Panc1 (cell line): Measurements from ENCODE around the gene PYM1.

Source experiments
- SIN3A ChIP-seq: IDR thresholded peaks from 2 replicates; pipeline ENCODE4 v1.6.1; 2012; ENCODE audit warnings: low read depth, mild to moderate bottlenecking, low read length, moderate library complexity, borderline replicate concordance; ENCODE audit not compliant: insufficient read depth
- TF ChIP-seq, protein P1 (sequence below): fragments of 450-650 bp; IDR thresholded peaks from 2 replicates; pipeline ENCODE4 v1.5.1; 2017; ENCODE audit warnings: mild to moderate bottlenecking
- TF ChIP-seq, protein P2 (sequence below), 2 experiments: IDR thresholded peaks; 2 replicates each; pipeline ENCODE4 v1.6.1; 2011 to 2012; ENCODE audit warnings: low read depth in 2 of 2, control low read depth in 1 of 2, low read length in 1 of 2, mild to moderate bottlenecking in 1 of 2, moderate library complexity in 1 of 2; ENCODE audit not compliant: insufficient read depth in 1 of 2

DNA sequence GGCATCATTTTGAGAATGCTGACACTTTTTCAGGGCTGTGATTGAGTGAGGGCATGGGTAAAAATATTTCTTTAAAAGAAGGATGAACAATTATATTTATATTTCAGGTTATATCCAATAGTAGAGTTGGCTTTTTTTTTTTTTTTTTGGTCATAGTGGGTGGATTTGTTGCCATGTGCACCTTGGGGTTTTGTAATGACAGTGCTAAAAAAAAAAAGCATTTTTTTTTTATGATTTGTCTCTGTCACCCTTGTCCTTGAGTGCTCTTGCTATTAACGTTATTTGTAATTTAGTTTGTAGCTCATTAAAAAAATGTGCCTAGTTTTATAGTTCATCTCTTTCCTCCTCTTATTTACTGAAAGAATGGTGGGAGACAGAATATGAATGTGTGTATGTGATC is 44.8 kb upstream of the PYM1 start:
- no peak for TF ChIP-seq SIN3A
- TF ChIP-seq, protein P1, sequence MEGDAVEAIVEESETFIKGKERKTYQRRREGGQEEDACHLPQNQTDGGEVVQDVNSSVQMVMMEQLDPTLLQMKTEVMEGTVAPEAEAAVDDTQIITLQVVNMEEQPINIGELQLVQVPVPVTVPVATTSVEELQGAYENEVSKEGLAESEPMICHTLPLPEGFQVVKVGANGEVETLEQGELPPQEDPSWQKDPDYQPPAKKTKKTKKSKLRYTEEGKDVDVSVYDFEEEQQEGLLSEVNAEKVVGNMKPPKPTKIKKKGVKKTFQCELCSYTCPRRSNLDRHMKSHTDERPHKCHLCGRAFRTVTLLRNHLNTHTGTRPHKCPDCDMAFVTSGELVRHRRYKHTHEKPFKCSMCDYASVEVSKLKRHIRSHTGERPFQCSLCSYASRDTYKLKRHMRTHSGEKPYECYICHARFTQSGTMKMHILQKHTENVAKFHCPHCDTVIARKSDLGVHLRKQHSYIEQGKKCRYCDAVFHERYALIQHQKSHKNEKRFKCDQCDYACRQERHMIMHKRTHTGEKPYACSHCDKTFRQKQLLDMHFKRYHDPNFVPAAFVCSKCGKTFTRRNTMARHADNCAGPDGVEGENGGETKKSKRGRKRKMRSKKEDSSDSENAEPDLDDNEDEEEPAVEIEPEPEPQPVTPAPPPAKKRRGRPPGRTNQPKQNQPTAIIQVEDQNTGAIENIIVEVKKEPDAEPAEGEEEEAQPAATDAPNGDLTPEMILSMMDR: no peak
- TF ChIP-seq, protein P2, sequence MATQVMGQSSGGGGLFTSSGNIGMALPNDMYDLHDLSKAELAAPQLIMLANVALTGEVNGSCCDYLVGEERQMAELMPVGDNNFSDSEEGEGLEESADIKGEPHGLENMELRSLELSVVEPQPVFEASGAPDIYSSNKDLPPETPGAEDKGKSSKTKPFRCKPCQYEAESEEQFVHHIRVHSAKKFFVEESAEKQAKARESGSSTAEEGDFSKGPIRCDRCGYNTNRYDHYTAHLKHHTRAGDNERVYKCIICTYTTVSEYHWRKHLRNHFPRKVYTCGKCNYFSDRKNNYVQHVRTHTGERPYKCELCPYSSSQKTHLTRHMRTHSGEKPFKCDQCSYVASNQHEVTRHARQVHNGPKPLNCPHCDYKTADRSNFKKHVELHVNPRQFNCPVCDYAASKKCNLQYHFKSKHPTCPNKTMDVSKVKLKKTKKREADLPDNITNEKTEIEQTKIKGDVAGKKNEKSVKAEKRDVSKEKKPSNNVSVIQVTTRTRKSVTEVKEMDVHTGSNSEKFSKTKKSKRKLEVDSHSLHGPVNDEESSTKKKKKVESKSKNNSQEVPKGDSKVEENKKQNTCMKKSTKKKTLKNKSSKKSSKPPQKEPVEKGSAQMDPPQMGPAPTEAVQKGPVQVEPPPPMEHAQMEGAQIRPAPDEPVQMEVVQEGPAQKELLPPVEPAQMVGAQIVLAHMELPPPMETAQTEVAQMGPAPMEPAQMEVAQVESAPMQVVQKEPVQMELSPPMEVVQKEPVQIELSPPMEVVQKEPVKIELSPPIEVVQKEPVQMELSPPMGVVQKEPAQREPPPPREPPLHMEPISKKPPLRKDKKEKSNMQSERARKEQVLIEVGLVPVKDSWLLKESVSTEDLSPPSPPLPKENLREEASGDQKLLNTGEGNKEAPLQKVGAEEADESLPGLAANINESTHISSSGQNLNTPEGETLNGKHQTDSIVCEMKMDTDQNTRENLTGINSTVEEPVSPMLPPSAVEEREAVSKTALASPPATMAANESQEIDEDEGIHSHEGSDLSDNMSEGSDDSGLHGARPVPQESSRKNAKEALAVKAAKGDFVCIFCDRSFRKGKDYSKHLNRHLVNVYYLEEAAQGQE (IDR thresholded peaks at IDR 0.05; ENCODE audit: insufficient read depth in 1 of 2, low read depth in 2 of 2, low read length in 1 of 2): no peak
